GM12874 (cell line): ENCODE measurements around the gene OSM.

Source experiments
- TF ChIP-seq, protein P1 (sequence below): IDR thresholded peaks from 2 replicates; pipeline ENCODE4 v1.5.1; 2011; ENCODE audit warnings: low read depth, mild to moderate bottlenecking, control low read depth, low read length, moderate library complexity; ENCODE audit not compliant: insufficient read depth

The OSM gene

DNA sequence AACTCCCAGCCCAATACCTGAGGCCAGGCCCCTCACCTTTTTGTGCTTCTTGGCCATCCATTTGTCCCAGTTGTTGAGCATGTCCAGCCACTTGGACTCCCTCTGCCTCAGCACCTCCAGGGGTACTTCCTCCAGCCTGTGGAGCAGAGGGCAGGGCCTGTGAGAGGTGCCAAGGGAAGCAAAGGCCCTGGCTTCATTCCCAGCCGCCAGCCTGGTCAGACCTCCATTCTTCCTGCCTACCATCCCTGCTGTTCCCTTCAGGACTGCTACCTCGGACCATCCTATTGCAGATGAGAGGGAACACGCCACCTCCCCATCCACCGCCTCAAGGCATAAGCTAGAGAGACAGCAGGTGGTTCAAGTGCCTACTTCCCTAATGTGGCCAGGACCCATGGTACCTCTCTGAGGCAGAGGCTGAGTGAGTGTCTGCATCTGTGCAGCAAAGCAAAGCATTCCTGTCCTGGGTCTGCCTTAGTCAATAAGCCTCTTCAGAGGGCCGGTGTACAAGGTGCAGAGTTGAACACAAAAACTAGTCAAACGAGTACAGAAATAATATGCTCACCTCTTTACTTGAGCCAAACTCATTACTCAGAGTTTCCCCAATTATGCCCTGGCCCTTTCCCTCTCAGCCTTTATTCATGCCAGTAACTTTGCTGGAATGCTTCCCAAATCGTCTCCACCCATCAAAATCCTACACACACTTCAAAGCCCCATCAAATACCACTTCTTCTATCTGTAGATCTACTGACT is 38.0 kb upstream of the OSM start:
- TF ChIP-seq, protein P1, sequence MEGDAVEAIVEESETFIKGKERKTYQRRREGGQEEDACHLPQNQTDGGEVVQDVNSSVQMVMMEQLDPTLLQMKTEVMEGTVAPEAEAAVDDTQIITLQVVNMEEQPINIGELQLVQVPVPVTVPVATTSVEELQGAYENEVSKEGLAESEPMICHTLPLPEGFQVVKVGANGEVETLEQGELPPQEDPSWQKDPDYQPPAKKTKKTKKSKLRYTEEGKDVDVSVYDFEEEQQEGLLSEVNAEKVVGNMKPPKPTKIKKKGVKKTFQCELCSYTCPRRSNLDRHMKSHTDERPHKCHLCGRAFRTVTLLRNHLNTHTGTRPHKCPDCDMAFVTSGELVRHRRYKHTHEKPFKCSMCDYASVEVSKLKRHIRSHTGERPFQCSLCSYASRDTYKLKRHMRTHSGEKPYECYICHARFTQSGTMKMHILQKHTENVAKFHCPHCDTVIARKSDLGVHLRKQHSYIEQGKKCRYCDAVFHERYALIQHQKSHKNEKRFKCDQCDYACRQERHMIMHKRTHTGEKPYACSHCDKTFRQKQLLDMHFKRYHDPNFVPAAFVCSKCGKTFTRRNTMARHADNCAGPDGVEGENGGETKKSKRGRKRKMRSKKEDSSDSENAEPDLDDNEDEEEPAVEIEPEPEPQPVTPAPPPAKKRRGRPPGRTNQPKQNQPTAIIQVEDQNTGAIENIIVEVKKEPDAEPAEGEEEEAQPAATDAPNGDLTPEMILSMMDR: no peak

DNA sequence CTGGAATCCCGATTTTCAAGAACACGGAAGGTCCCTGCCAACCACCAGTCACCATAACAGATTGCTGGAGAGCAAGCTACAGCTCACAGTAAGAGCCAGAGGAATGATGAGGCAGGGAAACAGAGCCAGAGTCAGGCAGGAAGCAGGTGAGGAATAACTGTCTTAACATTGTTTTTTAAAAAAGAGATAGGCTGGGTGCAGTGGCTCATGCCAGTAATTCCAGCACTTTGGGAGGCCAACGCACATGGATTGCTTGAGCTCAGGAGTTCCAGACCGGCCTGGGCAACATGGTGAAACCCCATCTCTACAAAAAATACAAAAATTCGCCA is 36.1 kb upstream of the OSM start:
- TF ChIP-seq, protein P1: no peak

DNA sequence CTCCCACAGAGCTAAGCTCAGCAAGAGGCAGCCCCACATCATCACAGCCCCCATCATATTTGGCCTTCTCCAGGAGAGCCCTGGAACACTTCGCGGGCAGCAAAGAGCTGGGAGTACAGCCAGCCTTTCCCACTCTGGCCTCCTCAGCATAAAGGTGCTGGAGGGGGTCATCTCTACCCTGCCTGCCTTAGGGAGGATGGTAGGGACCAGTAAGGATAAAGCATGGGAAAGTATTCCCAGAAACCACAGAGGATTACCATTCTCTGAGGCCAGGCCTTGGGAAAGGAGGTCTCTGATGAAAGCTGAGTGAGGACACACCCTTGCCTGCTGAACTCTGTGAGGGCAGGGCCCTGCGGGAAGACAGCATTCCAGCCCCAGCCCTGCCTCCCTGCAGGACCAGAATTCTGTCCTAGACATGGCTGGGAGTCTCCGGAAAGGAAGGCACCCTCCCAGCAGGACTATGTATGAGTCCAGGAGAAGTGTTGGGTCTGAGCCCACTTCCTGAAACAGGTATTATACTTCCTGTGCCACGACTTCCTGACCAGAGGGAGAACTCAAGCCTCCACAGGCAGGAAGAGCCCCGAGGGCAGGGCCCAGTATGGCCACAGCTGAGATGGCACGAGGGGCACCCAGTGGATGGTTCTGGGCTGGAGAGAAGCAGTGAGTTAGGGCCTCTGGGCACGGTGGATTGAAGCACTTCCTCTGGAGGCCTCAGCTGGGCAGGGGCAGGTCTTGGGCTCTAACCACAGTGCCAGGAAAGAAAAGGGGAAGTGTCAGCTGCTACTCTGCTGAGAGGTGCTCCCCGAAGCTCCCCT is 35.6 kb upstream of the OSM start:
- TF ChIP-seq, protein P1: no peak

DNA sequence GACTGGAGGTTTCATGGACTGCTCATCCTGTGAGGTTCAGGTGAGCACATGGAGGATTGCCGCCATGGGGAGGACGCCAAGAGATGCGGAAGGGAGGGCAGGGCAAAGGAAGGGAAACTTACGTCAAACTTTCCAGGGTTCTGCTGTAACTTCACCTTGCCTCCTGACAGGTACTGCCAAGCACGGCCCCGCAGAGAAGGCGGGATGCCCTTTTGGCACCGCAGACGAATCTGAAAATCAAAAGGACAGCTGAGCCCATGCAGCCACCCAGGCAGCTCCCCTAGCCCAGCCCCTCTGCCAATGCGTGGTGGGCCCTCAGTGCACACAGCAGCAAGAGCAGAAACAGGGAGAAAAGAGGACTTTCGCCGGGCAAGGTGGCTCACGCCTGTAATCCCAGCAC is 32.7 kb upstream of the OSM start:
- TF ChIP-seq, protein P1: no peak

DNA sequence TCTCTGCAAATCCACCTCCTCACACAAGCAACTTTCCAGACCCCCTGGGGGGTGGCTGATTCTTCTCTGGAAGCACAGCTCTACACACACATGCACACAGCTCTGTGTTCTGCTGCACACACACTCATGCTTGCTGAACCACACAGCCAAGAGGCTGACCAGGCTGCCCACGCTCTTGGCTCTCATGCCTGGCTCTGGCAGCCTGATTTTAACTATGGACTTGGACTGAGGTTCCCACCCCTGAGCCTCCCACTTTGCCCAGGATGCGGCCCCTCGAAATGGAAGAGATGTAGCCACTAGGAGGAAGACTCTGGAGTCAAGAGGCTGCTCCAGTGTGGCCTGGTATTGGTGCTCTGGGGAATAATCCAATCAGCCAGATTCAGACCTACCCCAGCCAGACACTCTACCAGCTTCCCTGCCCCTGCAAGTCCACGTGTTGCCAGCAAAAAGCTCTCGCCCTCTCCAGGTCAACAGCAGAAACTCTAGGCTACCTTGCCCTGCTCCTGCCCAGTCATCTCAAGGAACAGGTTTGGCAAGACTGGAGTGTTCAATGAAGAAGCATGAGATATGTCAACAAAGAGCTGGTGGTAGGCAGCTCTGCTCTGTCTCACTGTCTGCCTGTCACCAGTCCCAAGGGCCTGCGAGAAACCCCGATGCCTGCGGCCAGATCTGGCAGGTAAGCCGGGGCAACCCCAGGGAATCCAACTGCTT is 31.5 kb upstream of the OSM start:
- TF ChIP-seq, protein P1: no peak

DNA sequence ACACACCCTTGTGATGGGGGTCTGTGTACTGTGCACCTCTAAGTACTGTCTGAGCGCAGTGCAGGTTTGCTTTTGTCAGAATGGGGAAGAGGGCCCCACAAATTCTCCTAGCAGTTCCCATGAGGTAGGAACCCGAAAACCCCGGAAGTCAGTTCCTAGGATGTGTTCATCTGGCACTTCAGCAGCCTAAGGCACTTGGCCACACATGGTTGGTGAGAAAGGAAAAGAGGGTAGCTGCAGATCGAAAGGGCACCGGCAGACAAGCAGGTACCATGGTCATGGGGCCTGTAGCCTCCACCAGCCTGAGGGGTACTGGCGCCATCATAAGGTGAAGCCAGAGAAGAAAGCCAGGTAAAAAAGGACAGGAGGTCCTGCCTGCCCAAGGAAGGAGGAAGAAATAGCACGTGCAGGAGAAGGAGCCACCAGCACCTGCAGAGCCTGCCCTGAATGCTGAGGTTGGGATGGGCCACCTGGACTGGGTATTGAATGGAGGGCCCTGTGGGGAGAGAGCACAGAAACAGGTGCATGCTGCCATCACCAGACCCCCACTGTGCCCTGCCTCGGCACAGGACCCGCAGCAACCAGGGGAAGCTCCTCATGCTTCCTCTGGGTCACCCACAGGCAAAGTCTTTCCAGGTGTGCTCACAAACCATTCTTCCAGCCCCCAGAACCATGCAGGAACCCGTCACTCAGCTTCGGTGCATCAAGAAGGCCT is 30.8 kb upstream of the OSM start:
- TF ChIP-seq, protein P1: no peak

DNA sequence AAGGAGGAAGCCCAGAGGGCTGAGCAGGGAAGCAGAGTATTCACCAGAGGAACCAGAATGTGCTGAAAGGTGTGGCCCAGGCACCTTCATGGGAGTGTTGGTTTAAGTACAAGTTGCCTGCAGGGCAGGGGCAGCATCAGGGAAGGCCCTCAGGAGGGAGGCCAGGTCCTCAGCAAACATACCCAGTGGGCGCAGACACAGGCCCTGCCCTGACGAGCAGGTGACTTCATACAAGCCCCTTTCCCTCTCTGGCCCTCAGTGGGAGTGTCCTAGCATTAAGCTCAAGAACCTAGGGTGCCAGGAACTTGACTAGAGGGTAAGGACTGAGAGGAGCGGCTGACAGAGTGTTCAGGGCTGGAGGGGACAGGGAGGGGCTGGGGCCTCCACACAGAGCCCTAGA is 30.2 kb upstream of the OSM start:
- TF ChIP-seq, protein P1: no peak
